ENCODE measurements around the gene NTS. TPM values are rescaled to one million over a fixed set of nuclear protein-coding genes. Genes with fewer than 3 reads are reported as not detected.
A peak's percentile ranks its signal among the peaks of the same experiment; 100 is the strongest.

Gene NTS
- total RNA-seq, 1 donor from 2014 or later: not detected

- Histone ChIP-seq H3K9ac (no peak overlapping the region), H3K79me2 (ENCODE audit: low read depth) (no peaks in the 10 kb centered on the region), H3K9me3 (ENCODE audit: low read depth) (no peaks in the 10 kb centered on the region), H3K27me3 (no peaks in the 10 kb centered on the region), H3K4me1 (peaks cover 13% of the 10 kb centered on the region), H3K27ac (peak overlapping the region; percentile 35), H3F3A (ENCODE audit: low read depth) (no peaks in the 10 kb centered on the region), H3K4me2 (no peak overlapping the region), H3K36me3 (no peaks in the 10 kb centered on the region), H3K4me3 (no peak overlapping the region), H4K20me1 (ENCODE audit: low read depth) (no peaks in the 10 kb centered on the region), H2AFZ (replicated peaks) (no peak overlapping the region)
- Mint-ChIP-seq H3K27ac (no peak overlapping the region), H3K27me3 (ENCODE audit: insufficient read depth, low read depth) (no peaks in the 10 kb centered on the region), H3K36me3 (no peaks in the 10 kb centered on the region), H3K9me3 (no peaks in the 10 kb centered on the region), H3K4me1 (peaks cover 11% of the 10 kb centered on the region), H3K4me3 (no peak overlapping the region)
- no peak for TF ChIP-seq CTCF (IDR thresholded peaks at IDR 0.05)
- DNase-seq (ENCODE audit: low spot score): no peak
These were observed 39.7 kb upstream of the NTS start for GRCh38 chr12:85834378-85834777.

- TF ChIP-seq CTCF (IDR thresholded peaks at IDR 0.05): no peak
- TF ChIP-seq EZH2phosphoT487 (IDR thresholded peaks at IDR 0.05): no peak
- no peak for TF ChIP-seq EZH2 (IDR thresholded peaks at IDR 0.05)
- Histone ChIP-seq H3K4me2 (peak overlapping the region; percentile 46), H3K27ac (no peak overlapping the region), H3K27me3 (no peaks in the 10 kb centered on the region), H3F3A (ENCODE audit: low read depth) (no peaks in the 10 kb centered on the region), H3K4me3 (no peak overlapping the region), H3K9ac (no peak overlapping the region), H3K4me1 (peaks cover 13% of the 10 kb centered on the region), H4K20me1 (ENCODE audit: low read depth) (no peaks in the 10 kb centered on the region), H3K9me3 (ENCODE audit: low read depth) (no peaks in the 10 kb centered on the region), H3K79me2 (ENCODE audit: low read depth) (no peaks in the 10 kb centered on the region), H2AFZ (replicated peaks) (peak overlapping the region; percentile 92), H3K36me3 (no peaks in the 10 kb centered on the region)
- H3K27me3 Mint-ChIP-seq (ENCODE audit: insufficient read depth, low read depth): no peaks in the 10 kb centered on the region
- no peaks in the 10 kb centered on the region for H3K9me3 Mint-ChIP-seq
- H3K27ac Mint-ChIP-seq: peak overlapping the region; percentile 12
- H3K4me1 Mint-ChIP-seq: peaks cover 11% of the 10 kb centered on the region
- H3K36me3 Mint-ChIP-seq: no peaks in the 10 kb centered on the region
- H3K4me3 Mint-ChIP-seq: peak overlapping the region; percentile 44
- DNase-seq (ENCODE audit: low spot score): peak; percentile 12
These were observed 38.5 kb upstream of the NTS start for GRCh38 chr12:85835426-85836196.

GRCh38 chr12:85836197-85837090, 37.7 kb upstream of the NTS start, which contains the start of gene RASSF9:
Gene RASSF9 (minus strand): TSS chr12:85836409. CDS start chr12:85836201, 208 bp downstream.
- no peaks in the 10 kb centered on the region for H3K9me3 Mint-ChIP-seq
- Histone ChIP-seq H3K27me3 (no peaks in the 10 kb centered on the region), H4K20me1 (ENCODE audit: low read depth) (no peaks in the 10 kb centered on the region), H3K9me3 (ENCODE audit: low read depth) (no peaks in the 10 kb centered on the region), H3K27ac (no peak within 1 kb of the TSS), H3K4me2 (peak within 1 kb of the TSS; percentile 46), H2AFZ (replicated peaks) (peak within 1 kb of the TSS; percentile 92), H3K4me3 (no peak within 1 kb of the TSS), H3K9ac (no peak within 1 kb of the TSS), H3F3A (ENCODE audit: low read depth) (no peaks in the 10 kb centered on the region), H3K79me2 (ENCODE audit: low read depth) (no peaks in the 10 kb centered on the region), H3K36me3 (no peaks in the 10 kb centered on the region), H3K4me1 (peaks cover 13% of the 10 kb centered on the region)
- H3K4me1 Mint-ChIP-seq: peaks cover 11% of the 10 kb centered on the region
- no peaks in the 10 kb centered on the region for H3K36me3 Mint-ChIP-seq
- H3K27ac Mint-ChIP-seq: peak within 1 kb of the TSS; percentile 33
- peak; percentile 18 for DNase-seq (ENCODE audit: low spot score)
- TF ChIP-seq EZH2 (IDR thresholded peaks at IDR 0.05) (no peak), EZH2phosphoT487 (IDR thresholded peaks at IDR 0.05) (no peak), CTCF (IDR thresholded peaks at IDR 0.05) (no peak)
- peak within 1 kb of the TSS; percentile 44 for H3K4me3 Mint-ChIP-seq
- H3K27me3 Mint-ChIP-seq (ENCODE audit: insufficient read depth, low read depth): no peaks in the 10 kb centered on the region
